Activated CD8-positive, alpha-beta T cell treated with anti-CD3 and anti-CD28 coated beads, Interleukin-2, amount 10 ng/mL, durations not matched to agents 7 days and 5 days (primary cell): Measurements from ENCODE around the gene PEX11B. TPM values are rescaled to one million over a fixed set of nuclear protein-coding genes. Genes with fewer than 3 reads are reported as not detected.

Experiments used
- ATAC-seq: fragments of 150-1000 bp; cut with Tn5 transposase; one replicate; pipeline ENCODE4 v1.10.0; 2021; ENCODE audit warnings: moderate library complexity
- CTCF ChIA-PET: fragments of 350-600 bp; sonication (Branson Sonifier 250); formaldehyde crosslinking; loops from one replicate; lab custom pipeline; 2021; ENCODE audit warnings: antibody characterized with exemption; lab: Charles Lee
- POLR2A ChIA-PET: fragments of 350-600 bp; sonication (Branson Sonifier 250); formaldehyde crosslinking; loops from one replicate; lab custom pipeline; 2021; ENCODE audit warnings: antibody characterized with exemption; lab: Charles Lee
- DNase-seq: peaks from one replicate; pipeline ENCODE4 v3.0.0-alpha.2; 2020
- H3K27ac Mint-ChIP-seq: one replicate; pipeline ENCODE4 v1.8.0; 2021; ENCODE audit warnings: mild to moderate bottlenecking, mixed read lengths
- H3K27me3 Mint-ChIP-seq: one replicate; pipeline ENCODE4 v1.8.0; 2021; ENCODE audit warnings: low read depth, mixed read lengths
- H3K36me3 Mint-ChIP-seq: one replicate; pipeline ENCODE4 v1.8.0; 2021; ENCODE audit warnings: low read depth, mixed read lengths
- H3K4me1 Mint-ChIP-seq: one replicate; pipeline ENCODE4 v1.8.0; 2021; ENCODE audit warnings: low read depth, mixed read lengths
- H3K4me3 Mint-ChIP-seq: one replicate; pipeline ENCODE4 v1.8.0; 2021; ENCODE audit warnings: mild to moderate bottlenecking, mixed read lengths
- H3K9me3 Mint-ChIP-seq: one replicate; pipeline ENCODE4 v1.8.0; 2022; ENCODE audit warnings: mixed read lengths; ENCODE audit not compliant: insufficient read depth
- total RNA-seq, 2 experiments: library from RNA; stranded (reverse); gene quantifications; one replicate each; pipeline ENCODE4 v1.2.3, GENCODE V29; 2021

PEX11B gene
- total RNA-seq, 2 experiments from 2014 or later: 33.3 to 35.9 TPM

- ATAC-seq: no peak
- no peak overlapping the region for H3K27ac Mint-ChIP-seq
- CTCF ChIA-PET: interaction anchor here (0.8 to 4.6 kb wide), 8 partner anchors 9 to 63 kb away, joined by 3 to 46 read pairs (median 5); partner anchors contain the start of genes ANKRD34A, NUDT17, PIAS3 and POLR3GL
- H3K36me3 Mint-ChIP-seq: peaks cover 23% of the 10 kb centered on the region
- POLR2A ChIA-PET: interaction anchor here (0.7 kb wide), 1 partner anchor 19 kb away, joined by 3 read pairs; the partner anchor contains the start of gene RBM8A
- no peak overlapping the region for H3K4me3 Mint-ChIP-seq
- H3K27me3 Mint-ChIP-seq: no peaks in the 10 kb centered on the region
- H3K9me3 Mint-ChIP-seq: no peaks in the 10 kb centered on the region
- peaks cover 7% of the 10 kb centered on the region for H3K4me1 Mint-ChIP-seq
- DNase-seq: no peak
These were observed 9.9 kb downstream of the PEX11B start for GRCh38 chr1:145908653-145909052.

- ChIA-PET POLR2A (no interaction called here), CTCF (interaction anchor here (1.1 to 4.6 kb wide), 7 partner anchors 12 to 62 kb away, joined by 3 to 46 read pairs (median 19); partner anchors contain the start of genes NUDT17 and PIAS3)
- H3K27ac Mint-ChIP-seq: no peak overlapping the region
- H3K4me1 Mint-ChIP-seq: peaks cover 7% of the 10 kb centered on the region
- H3K36me3 Mint-ChIP-seq: peaks cover 17% of the 10 kb centered on the region
- H3K4me3 Mint-ChIP-seq: no peak overlapping the region
- DNase-seq (no peak), ATAC-seq (no peak)
- no peaks in the 10 kb centered on the region for H3K9me3 Mint-ChIP-seq
- H3K27me3 Mint-ChIP-seq: no peaks in the 10 kb centered on the region
These were observed 11.4 kb downstream of the PEX11B start for GRCh38 chr1:145906954-145907753.

GRCh38 chr1:145901312-145902021 is 17.1 kb downstream of the PEX11B start:
- Mint-ChIP-seq H3K27ac (no peak overlapping the region), H3K4me3 (no peak overlapping the region), H3K9me3 (no peaks in the 10 kb centered on the region), H3K27me3 (no peaks in the 10 kb centered on the region), H3K4me1 (no peaks in the 10 kb centered on the region), H3K36me3 (no peaks in the 10 kb centered on the region)
- CTCF ChIA-PET: interaction anchor here (1.9 to 2.2 kb wide), 2 partner anchors 9 to 56 kb away, joined by 6 to 8 read pairs; partner anchors contain the start of gene NUDT17
- POLR2A ChIA-PET: no interaction called here
- ATAC-seq (no peak), DNase-seq (no peak)

GRCh38 chr1:145898756-145899155 is 19.8 kb downstream of the PEX11B start:
- POLR2A ChIA-PET: no interaction called here
- Mint-ChIP-seq H3K36me3 (no peaks in the 10 kb centered on the region), H3K4me3 (no peak overlapping the region), H3K27me3 (no peaks in the 10 kb centered on the region), H3K9me3 (no peaks in the 10 kb centered on the region), H3K4me1 (no peaks in the 10 kb centered on the region), H3K27ac (no peak overlapping the region)
- DNase-seq (no peak), ATAC-seq (no peak)
- CTCF ChIA-PET: interaction anchor here (1.5 kb wide), 1 partner anchor 10 kb away, joined by 4 read pairs; no protein-coding TSS in a partner anchor

GRCh38 chr1:145897969-145898368 is 20.5 kb downstream of the PEX11B start:
- Mint-ChIP-seq H3K27ac (no peak overlapping the region), H3K4me3 (no peak overlapping the region), H3K4me1 (no peaks in the 10 kb centered on the region), H3K36me3 (no peaks in the 10 kb centered on the region), H3K9me3 (no peaks in the 10 kb centered on the region), H3K27me3 (no peaks in the 10 kb centered on the region)
- ChIA-PET POLR2A (no interaction called here), CTCF (interaction anchor here (1.5 kb wide), 1 partner anchor 11 kb away, joined by 4 read pairs; no protein-coding TSS in a partner anchor)
- ATAC-seq (no peak), DNase-seq (no peak)

- no peaks in the 10 kb centered on the region for H3K9me3 Mint-ChIP-seq
- POLR2A ChIA-PET: interaction anchor here (1.2 kb wide), 1 partner anchor 12 kb away, joined by 3 read pairs; no protein-coding TSS in a partner anchor
- H3K27ac Mint-ChIP-seq: no peak overlapping the region
- no peak for DNase-seq
- no peaks in the 10 kb centered on the region for H3K27me3 Mint-ChIP-seq
- no peaks in the 10 kb centered on the region for H3K4me1 Mint-ChIP-seq
- no peak overlapping the region for H3K4me3 Mint-ChIP-seq
- no peak for ATAC-seq
- CTCF ChIA-PET: interaction anchor here (1.0 to 2.2 kb wide), 5 partner anchors 9 to 82 kb away, joined by 3 to 12 read pairs (median 4); partner anchors contain the start of genes ITGA10 and NUDT17
- H3K36me3 Mint-ChIP-seq: no peaks in the 10 kb centered on the region
These were observed 23.0 kb downstream of the PEX11B start for GRCh38 chr1:145895471-145895870.

GRCh38 chr1:145893306-145894055 is 25.0 kb downstream of the PEX11B start:
- Mint-ChIP-seq H3K27me3 (no peaks in the 10 kb centered on the region), H3K4me1 (no peaks in the 10 kb centered on the region), H3K9me3 (no peaks in the 10 kb centered on the region), H3K36me3 (no peaks in the 10 kb centered on the region), H3K27ac (no peak overlapping the region), H3K4me3 (no peak overlapping the region)
- CTCF ChIA-PET: interaction anchor here (0.7 to 4.7 kb wide), 18 partner anchors 9 to 124 kb away, joined by 3 to 41 read pairs (median 8); partner anchors contain the start of genes ITGA10, LIX1L, NUDT17 and PEX11B
- POLR2A ChIA-PET: no interaction called here
- no peak for ATAC-seq
- no peak for DNase-seq

GRCh38 chr1:145892486-145893087 is 25.9 kb downstream of the PEX11B start:
- no peak overlapping the region for H3K4me3 Mint-ChIP-seq
- no peaks in the 10 kb centered on the region for H3K36me3 Mint-ChIP-seq
- H3K9me3 Mint-ChIP-seq: no peaks in the 10 kb centered on the region
- H3K4me1 Mint-ChIP-seq: no peaks in the 10 kb centered on the region
- ATAC-seq: no peak
- DNase-seq: no peak
- H3K27ac Mint-ChIP-seq: no peak overlapping the region
- ChIA-PET CTCF (interaction anchor here (0.7 to 4.7 kb wide), 29 partner anchors 9 to 139 kb away, joined by 3 to 41 read pairs (median 6); partner anchors contain the start of genes ANKRD34A, ITGA10, LIX1L and NUDT17), POLR2A (no interaction called here)
- H3K27me3 Mint-ChIP-seq: no peaks in the 10 kb centered on the region

- H3K27me3 Mint-ChIP-seq: no peaks in the 10 kb centered on the region
- H3K4me3 Mint-ChIP-seq: no peak overlapping the region
- no peaks in the 10 kb centered on the region for H3K9me3 Mint-ChIP-seq
- CTCF ChIA-PET: interaction anchor here (0.8 to 4.7 kb wide), 33 partner anchors 8 to 140 kb away, joined by 3 to 41 read pairs (median 6); partner anchors contain the start of genes ANKRD34A, ITGA10, LIX1L and NUDT17
- peak overlapping the region; percentile 40 for H3K27ac Mint-ChIP-seq
- ATAC-seq: peak; percentile 78
- H3K4me1 Mint-ChIP-seq: peaks cover 1% of the 10 kb centered on the region
- no peaks in the 10 kb centered on the region for H3K36me3 Mint-ChIP-seq
- POLR2A ChIA-PET: interaction anchor here (0.9 to 1.2 kb wide), 2 partner anchors 19 to 32 kb away, joined by 3 read pairs; no protein-coding TSS in a partner anchor
- peak; percentile 62 for DNase-seq
These were observed 26.7 kb downstream of the PEX11B start for GRCh38 chr1:145891587-145892485.

GRCh38 chr1:145891143-145891542 is 27.4 kb downstream of the PEX11B start:
- Mint-ChIP-seq H3K36me3 (no peaks in the 10 kb centered on the region), H3K27me3 (no peaks in the 10 kb centered on the region), H3K9me3 (no peaks in the 10 kb centered on the region), H3K4me1 (peaks cover 5% of the 10 kb centered on the region), H3K27ac (no peak overlapping the region), H3K4me3 (no peak overlapping the region)
- ChIA-PET CTCF (interaction anchor here (0.8 to 4.7 kb wide), 24 partner anchors 8 to 126 kb away, joined by 3 to 41 read pairs (median 8); partner anchors contain the start of genes ANKRD34A, ITGA10, LIX1L and NUDT17), POLR2A (interaction anchor here (0.9 to 1.2 kb wide), 2 partner anchors 20 to 32 kb away, joined by 3 read pairs; no protein-coding TSS in a partner anchor)
- DNase-seq: no peak
- no peak for ATAC-seq
